AG08395 (cell line): ENCODE data around the gene INF2.

ENCODE experiments used
- DNase-seq: peaks from one replicate; pipeline ENCODE4 v3.0.0; 2012; ENCODE audit warnings: mixed read lengths, low spot score

Gene INF2

DNA sequence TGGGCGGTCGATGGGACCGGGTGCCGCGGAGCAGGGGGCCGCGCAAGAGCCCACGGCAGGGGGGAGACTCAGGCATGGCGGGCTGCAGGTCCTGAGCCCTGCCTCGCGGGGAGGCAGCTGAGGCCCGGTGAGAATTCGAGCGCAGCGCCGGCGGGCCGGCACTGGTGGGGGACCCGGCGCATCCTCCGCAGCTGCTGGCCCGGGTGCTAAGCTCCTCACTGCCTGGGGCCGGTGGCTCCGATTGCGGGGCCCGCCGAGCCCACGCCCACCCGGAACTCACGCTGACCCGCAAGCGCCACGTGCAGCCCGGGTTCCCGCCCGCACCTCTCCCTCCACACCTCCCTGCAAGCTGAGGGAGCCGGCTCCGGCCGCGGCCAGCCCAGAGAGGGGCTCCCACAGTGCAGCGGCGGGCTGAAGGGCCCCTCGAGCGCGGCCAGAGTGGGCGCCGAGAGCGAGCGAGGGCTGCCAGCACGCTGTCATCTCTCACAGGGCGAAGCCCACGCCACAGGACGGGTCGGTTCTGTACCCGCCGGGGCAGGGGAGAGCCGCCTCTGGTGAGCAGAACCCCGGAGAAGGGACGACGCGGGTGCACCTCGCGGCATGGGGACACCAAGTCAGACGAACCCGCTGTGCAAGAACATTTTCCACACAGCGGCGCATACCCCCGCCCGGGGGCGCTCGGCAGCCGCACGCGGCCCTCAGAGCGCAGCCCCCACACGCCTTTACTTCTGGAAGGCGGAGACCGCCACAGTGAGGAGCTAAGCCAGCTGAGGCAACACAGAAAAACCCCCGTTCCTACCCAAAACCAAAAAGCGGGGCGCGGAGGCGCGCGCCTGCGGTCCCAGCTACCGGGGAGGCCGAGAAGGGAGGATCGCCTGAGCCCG, 62.4 kb downstream of the INF2 start:
- DNase-seq = no peak

DNA sequence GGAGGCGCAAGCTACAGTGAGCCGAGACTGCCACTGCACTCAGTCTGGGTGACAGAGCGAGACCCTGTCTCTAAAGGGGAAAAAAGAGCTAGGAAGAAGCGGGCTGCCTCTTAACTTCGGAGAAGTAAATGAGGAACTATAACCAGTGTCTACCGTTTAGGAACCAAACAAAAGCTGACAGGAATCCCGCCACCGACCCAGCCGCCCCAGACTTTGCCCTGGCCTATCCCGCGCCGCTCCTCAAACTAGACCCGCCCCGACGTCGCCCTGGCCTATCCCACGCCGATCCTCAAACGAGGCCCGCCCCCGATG, 63.0 kb downstream of the INF2 start:
- DNase-seq = no peak

DNA sequence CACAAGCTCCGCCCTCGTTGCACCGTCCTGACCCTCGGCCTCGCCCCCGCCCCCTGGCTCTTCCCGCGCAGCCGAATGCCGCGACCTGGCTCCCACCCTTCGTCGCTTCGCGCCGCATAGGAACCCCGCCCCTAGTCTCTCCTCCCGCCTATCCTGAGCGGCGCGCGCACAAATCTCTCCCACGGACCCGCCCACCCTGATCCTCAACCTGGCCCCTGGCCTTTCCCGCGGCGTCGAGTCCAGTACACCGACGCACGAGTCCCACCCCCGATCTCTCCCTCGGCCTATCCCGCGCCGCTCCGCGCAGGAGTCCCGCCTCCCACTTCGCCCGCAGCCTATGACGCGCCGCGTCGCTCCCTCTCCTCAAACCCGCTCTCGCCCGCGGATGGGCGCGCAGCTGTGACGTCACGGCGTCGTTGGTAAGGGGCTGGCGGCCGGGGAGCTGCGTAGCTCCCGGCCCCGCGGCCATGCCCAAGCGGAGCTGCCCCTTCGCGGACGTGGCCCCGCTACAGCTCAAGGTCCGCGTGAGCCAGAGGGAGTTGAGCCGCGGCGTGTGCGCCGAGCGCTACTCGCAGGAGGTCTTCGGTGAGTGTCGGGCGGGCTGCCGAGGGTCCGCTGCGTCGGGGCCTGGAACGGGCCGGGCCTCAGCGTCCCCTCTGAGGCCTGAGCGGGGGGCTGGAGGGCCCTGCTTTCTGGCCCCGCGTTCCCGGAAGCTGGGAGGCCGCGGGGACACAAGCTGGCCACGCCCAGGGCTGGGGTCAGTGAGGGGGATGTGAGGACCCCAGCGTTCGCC, 63.5 kb downstream of the INF2 start, which contains the start of gene SIVA1:
TSS of gene SIVA1 (plus strand) at position 413 of the 793 bp plus-strand sequence. CDS start at position 468, 55 bp downstream.
- DNase-seq = peak; percentile 99

GRCh38 chr14:104753528-104754212, 64.3 kb downstream of the INF2 start:
- DNase-seq = no peak

- no peak for DNase-seq
Observed at GRCh38 chr14:104754213-104754851, 64.9 kb downstream of the INF2 start.

DNA sequence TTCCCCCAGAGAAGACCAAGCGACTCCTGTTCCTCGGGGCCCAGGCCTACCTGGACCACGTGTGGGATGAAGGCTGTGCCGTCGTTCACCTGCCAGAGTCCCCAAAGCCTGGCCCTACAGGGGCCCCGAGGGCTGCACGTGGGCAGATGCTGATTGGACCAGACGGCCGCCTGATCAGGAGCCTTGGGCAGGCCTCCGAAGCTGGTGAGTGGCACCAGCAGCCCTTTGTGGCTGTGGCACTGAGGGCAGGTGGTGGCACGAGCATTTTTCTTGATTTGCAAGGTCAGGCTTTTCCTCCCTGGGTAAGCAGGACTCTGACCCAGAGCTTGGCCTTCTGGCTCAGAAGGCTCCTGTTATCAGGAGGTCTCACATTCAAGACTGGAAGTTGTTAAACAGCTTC, 66.2 kb downstream of the INF2 start:
- DNase-seq = no peak

GRCh38 chr14:104756477-104757237, 67.2 kb downstream of the INF2 start:
- DNase-seq = no peak

- DNase-seq = no peak
Observed at GRCh38 chr14:104757238-104757585, 67.8 kb downstream of the INF2 start.

GRCh38 chr14:104757681-104758392, 68.4 kb downstream of the INF2 start:
- DNase-seq = no peak

GRCh38 chr14:104758981-104759969, 69.9 kb downstream of the INF2 start:
- DNase-seq = no peak

- DNase-seq = no peak
Observed at GRCh38 chr14:104765517-104765916, 76.1 kb downstream of the INF2 start.

GRCh38 chr14:104766256-104766862, 76.9 kb downstream of the INF2 start:
- DNase-seq = no peak

DNA sequence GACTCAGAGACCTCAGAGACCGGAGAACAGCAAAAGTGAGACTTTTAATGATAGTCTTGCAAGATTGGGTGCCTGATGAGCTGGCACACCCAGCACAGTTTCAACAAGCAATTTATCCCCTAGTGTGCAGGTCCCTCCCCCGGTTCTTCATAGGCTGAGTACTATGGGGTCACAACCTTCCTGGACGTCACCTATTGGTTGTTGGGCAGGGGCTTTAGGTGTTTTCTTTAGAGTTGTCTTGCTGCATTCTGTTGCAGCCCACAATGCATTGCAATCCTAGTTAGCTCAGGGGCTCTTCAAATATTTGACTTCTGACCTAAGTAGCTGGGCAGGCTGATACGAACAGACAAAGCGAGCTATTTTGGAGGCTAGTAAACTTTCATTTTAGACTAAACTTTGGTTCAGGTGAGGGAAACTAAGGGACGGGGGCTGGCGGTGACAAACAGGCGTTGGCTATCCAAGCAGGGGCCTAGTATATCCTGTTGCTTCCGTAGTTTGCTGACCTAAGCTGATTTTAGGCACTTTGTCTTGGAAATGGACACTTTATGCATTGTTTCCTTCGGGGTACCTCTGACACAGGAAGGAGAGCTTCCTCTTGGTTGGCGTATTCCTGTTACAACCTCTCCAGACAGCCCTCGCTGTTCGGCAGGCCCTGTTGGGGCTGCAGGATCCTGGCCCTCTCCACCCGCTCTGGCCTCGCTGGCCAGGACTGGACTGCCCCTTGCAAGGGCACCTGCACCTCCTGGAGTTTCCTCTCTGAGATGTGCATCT, 77.6 kb downstream of the INF2 start:
- DNase-seq = no peak

- no peak for DNase-seq
Observed at GRCh38 chr14:104767634-104767918, 78.2 kb downstream of the INF2 start.

DNA sequence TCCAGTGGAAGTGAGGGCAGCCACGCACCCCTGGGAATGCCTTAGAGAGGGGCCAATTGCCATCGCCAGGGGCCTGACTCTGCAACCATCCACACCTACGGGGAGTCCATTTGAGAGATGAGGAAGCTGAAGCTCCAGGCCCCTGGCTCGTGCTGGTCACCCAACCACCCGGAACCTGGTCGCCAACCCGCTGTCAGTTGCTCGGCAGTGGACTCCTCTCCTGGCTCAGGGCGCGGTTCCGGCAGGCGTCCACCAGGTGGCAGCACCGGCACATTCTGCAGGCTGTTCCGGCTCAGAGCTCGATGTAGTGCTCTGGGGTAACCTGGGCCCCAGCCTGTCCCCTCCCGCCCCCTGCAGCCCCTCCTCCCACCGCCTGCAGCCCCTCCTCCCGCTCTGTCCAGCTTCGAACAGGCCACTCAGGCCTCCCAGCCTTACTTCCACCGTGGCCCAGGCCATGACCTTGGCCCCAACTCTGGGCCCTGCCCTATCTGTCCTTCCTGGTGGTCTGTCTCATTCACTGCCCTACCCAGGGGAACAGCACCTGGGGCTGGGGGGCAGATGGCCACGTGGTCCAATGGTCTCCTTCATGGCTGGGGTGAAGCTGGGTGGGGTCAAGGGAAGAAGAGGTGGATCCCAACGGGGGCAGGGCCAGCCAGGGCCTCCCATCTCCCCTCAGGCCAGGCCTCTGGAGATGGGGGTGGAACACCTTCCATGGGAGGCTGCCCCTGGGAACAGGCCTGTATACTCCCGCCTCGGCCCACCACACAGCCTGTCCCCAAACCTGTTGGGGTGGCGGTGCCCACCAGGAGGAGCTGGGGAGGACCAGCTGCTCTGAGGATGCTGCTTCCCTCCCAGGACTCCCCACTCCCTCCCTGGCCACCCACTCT, 79.3 kb downstream of the INF2 start:
- peak; percentile 87 for DNase-seq

DNA sequence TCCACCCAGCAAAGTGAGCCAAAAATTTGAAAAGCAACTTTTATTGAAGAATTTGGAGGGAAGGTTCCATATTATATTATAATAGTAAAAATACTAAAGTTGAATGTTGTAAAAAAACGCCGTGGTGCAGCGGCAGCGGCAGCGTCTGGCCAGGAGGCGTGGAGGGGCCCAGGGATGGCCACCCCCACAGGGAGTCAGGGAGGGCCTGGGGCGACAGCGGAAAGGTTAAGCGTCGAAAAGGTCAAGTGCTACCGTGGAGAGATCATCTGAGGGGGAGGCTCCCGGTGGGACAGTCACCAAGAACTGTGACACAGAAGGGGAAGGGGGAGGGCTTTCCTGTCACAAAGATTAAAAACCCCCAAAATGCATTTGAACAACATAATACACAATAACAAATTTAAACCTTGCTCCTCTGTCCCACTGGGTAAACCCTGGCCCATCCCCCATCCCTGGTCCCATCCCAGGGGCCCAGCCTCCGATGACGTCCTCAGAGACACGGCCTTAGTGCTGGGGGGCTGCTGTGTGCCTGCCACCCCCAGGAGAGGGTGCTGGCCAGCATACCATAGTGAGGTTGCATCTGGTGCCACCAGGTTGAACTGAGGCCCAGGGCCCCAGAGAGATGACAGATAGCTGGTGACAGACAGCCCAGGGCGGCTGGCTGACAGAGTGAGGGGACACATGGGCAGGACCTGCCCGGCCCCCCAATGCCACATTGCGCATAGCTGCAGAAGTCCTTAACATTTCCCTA, 80.1 kb downstream of the INF2 start:
- DNase-seq = no peak

DNA sequence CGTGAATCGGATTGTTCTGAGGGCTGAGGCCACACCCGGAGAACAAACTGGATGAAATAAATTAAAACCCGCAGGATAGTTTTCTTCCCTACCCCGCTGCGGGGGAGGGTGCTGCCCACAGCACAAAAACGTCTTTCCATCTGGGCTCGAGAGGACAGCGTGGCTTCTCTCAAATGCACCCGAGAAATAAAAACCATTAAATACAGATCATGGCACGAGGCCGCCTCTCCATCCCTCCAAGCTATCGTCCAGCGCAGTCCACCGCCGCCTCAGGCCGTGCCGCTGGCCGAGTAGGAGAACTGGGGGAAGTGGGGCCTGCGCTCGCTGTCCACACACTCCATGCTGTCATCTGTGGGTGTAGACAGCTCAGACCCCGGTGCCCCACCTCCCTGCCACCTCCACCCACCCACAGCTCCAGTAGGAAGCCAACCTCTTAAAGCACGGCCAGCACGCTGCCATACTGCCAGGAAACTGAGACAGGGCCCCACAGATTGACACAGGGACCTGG, 80.7 kb downstream of the INF2 start:
- DNase-seq = no peak
